GM11168 (cell line): Measurements from ENCODE around the gene FOXN3.

Source experiments
- in situ Hi-C: fragments of 300-500 bp; cut with MboI; formaldehyde crosslinking; loops from one replicate; pipeline ENCODE4 v1.12.0; 2022; ENCODE audit warnings: low sequenced_read_pairs; ENCODE audit not compliant: unreplicated experiment

Gene FOXN3

GRCh38 chr14:89369656-89370055, 47.4 kb downstream of the FOXN3 start:
- in situ Hi-C loops: no loop called here

DNA sequence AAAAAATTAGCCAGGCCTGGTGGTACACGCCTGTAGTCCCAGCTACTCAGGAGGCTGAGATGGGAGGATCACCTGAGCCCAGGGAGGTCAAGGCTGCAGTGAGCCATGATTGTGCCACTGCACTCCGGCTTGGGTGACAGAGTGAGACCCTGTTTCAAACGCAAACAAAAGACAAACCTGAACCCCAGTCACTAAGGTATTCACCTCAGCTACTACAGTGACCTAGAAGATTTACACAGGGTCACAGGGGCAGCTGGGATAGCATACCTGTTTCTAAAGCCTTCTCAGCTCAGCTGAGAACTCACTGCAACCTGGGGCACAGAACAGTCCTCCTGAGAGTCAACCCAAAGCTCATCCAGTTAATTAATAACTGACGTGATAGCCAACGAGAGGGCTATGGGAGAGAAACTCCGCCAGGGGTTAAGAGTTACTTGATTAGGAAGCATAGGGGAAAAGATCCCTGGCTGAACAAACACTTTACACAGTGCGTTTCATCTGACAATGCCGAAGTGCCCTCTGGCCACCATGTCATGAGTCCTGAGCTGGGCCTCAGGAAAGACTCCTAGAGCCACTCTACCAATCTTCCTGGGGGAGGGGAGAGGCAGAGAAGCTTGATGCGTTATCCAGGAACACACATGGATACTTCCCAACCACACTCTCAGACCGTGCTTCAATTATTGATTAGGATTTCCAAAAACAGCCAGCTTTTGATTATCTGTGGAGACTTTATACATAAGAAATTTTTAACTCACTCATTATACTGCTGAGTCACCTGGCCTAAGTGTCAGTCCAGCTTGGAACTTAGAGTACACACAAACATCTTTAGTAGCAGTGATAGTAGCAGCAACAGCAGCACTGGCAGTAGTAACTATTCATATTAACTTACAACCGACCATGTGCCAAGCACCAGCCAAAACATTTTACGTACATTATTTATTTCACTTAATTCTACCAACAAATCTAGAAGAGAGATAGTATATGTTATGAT, 48.2 kb downstream of the FOXN3 start:
- in situ Hi-C loops: no loop called here

- in situ Hi-C loops: no loop called here
Measured at GRCh38 chr14:89367779-89368120, 49.3 kb downstream of the FOXN3 start.

- in situ Hi-C loops: no loop called here
Measured at GRCh38 chr14:89366864-89367778, 49.9 kb downstream of the FOXN3 start.

GRCh38 chr14:89365061-89365801, 51.8 kb downstream of the FOXN3 start:
- in situ Hi-C loops: no loop called here

DNA sequence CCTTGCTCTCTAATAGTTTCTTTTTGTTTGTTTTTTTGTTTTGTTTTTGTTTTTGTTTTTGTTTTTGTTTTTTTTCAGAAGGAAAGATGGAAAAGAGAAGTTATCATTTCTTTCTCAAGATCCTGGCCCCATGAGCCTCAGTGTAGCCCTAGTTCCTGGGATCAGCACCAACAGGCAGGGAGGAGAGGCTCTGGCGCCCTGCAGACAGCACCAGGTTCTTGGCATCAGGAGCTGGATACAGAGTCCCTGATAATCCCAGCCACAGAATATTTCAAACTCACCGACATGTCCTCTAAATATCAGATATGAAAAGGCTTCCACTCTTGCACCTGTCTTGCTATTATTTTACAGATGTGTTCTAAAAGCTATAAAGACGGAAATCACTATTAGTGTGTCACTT, 52.7 kb downstream of the FOXN3 start:
- in situ Hi-C loops: no loop called here

DNA sequence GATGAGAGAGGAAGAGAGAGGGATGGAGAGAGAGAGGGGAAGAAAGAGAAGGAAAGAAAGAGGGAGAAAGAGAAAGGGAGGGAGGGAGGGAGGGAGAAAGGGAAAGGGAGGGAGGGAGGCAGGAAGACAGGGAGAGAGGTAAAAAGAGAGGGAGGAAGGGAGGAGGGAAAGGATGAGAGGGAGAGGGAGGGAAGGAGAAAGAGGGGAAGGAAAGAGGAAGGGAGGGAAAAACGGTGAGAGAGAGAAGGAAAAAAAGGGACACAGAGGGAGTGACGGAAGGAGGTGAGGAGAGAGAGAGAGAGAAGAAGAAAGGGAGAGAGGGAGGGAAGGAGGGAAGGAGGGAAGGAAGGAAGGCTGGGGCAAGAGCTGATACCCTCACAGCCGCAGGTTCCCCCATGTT, 56.8 kb downstream of the FOXN3 start:
- in situ Hi-C loops: no loop called here

GRCh38 chr14:89359477-89360222, 57.4 kb downstream of the FOXN3 start:
- in situ Hi-C loops: no loop called here

- in situ Hi-C loops: no loop called here
Measured at GRCh38 chr14:89357655-89358297, 59.3 kb downstream of the FOXN3 start.

GRCh38 chr14:89356927-89357326, 60.1 kb downstream of the FOXN3 start:
- in situ Hi-C loops: no loop called here

GRCh38 chr14:89356496-89356895, 60.5 kb downstream of the FOXN3 start:
- in situ Hi-C loops: no loop called here

DNA sequence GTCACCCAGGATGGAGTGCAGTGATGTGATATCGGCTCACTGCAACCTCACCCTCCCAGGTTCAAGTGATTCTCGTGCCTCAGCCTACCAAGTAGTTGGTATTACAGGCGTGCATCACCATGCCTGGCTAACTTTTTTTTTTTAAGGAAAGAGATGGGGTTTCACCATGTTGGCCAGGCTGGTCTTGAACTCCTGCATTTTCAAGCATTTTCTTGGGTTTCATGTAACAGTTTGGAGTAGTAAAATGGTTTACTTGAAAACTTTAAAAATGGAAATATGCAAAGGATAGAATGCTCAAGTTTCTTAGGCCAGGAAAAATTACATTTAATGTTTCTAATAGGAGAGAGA, 63.3 kb downstream of the FOXN3 start:
- in situ Hi-C loops: no loop called here

- in situ Hi-C loops: no loop called here
Measured at GRCh38 chr14:89352976-89353765, 63.9 kb downstream of the FOXN3 start.

DNA sequence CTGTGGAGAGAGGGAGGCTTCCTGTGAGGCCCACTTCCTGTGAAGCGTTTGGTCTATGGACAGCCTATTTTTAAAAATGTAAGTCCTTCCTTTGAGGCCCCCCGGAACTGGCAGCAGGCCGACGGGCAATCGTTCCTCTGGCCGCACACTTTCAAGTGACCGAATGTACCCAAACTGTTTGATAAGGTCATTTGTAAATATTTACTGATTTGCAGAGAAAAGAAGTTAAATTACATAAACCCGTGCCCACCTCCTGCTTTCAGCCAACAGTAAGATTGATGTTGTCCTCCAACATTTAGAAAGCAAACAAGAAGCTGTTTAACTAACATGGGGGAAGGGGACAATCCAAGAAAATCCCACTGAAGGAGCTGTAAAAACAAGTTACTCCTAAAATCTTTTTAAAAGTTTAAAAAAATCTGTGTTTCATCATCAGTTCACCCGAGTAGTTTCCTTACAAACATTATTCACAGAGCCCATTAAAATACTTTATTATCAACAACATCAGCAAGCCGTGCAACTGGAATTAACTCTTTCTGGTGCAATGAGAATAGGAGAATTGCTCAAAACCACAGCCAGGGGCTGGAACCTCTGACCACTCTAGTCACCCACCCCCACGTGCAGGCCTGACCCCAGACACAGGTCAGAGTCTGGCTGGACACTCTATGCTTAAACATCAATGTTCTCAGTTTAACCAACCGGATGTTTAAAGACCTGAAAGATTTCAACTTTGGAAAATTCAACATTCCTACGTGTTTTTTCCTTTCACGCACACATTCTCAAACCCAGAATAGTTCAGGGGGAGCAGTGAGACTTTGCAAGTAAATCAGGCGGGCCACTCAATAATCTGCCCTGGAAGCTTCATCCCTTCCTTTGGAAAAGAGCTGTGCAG, 65.3 kb downstream of the FOXN3 start:
- in situ Hi-C loops: no loop called here

DNA sequence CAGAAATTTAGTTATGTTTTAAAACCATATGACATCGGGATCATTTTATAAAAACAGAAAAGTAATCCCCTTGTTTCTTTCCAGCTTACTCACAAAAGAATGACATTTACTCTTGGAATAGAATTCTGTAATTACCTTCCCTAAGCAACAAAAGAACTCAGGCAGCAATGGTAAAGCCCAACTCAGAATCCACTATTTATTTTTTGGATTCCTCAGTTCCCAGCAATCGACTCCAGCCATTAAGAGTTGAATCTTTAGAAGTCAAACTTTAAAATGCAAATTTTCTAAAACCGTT, 65.9 kb downstream of the FOXN3 start:
- in situ Hi-C loops: no loop called here

GRCh38 chr14:89350152-89350551, 66.9 kb downstream of the FOXN3 start:
- in situ Hi-C loops: no loop called here

DNA sequence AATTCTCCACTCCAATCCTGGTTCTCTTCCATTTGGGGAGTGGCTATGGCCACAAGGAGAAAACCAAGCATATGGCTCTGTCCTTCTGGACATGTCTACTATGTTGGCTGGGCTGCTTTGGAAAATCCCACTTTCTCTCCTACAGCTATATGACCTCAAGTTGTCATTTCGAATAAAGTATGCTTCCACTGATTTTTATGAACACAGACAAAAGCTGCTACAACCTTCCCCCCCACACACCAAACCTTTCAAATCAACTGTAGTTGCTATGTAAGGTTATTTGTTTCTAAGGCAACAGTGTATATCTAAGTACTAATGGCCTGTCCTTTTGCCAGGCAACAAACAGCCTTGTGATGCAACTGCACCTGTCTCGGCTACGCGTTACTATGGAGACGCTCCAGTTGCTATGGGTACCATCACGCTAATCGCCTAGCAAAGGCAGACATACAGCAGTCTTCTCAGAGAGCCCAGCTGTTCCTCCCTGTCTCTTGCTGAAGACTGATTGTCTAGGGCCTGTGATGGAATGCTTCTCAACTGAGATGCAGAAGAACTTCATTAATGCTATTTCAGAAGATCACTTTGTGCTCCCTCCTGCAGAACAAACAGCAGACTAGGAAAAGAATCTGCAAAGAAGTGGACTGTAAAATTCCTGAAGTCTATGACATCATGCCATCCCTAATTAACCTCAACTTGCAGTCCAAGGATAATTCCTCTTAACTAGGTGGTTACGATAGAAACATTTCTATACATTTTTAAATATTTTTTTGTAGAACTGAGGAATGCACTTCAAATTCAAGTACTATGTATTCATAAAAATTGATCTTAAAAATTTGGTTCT, 67.6 kb downstream of the FOXN3 start:
- in situ Hi-C loops: loop anchor here (25.0 kb wide), 1 partner anchor 563 kb away; no protein-coding TSS in a partner anchor
